ENCODE measurements around the gene ABCB9.
A peak's percentile ranks its signal among the peaks of the same experiment; 100 is the strongest.

ABCB9 gene

DNA sequence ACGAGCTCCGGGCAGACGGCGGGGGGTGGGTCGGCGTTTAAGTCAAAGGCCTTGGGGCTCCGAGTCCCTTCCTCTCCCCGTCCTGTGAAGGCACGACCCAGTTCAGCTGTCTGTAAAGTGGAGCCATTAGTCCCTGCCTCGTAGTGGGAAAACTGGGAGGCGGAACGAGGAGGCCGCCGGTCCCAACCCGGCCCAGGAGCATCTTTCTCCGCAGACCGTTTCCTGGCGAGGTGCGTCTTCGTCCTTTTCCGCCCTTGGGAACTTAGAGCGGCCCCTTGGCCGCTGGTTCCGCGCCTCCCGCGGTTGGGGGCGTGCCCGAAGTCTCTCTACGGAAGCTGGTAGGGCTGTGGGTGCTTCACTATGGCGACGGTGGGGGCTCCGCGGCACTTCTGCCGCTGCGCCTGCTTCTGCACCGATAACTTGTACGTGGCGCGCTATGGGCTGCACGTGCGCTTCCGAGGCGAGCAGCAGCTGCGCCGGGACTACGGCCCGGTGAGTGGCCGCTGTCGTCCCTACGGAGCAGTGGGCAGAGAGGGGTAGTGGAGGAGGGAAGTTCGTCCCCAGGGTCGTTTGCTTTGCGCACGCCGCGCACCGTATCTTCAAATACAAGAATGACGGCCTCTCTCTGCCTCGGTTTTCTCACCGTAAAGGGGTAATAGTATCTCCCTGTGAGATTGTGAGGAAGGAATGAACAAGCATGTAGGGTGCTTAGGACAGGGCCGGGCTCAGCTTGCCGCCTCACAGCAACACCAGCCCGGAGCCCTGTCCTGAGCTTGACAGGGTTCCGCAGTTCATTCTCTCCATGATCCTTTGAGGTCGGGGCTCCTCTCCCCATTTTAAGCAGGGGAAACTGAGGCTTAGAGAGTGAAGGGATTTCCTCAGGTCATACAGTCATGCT lies 8.9 kb upstream of the ABCB9 start, which contains the start of gene OGFOD2:
Gene OGFOD2, plus strand, starts transcription at position 353 of the 898 bp plus-strand sequence. Its CDS starts 8 bp downstream, at position 361.
- DNase-seq (ENCODE audit: low read depth): peak; percentile 66
- in situ Hi-C loops (cut with HindIII; ENCODE audit: low sequenced_read_pairs): no loop called here
- peak within 1 kb of the TSS; percentile 96 for H3K4me3 ChIP-seq (ENCODE audit: low read depth, low read length)
- no peak for TF ChIP-seq CTCF (IDR thresholded peaks at IDR 0.05; ENCODE audit: low read depth, low read length, missing control alignments)

- TF ChIP-seq CTCF (IDR thresholded peaks at IDR 0.05; ENCODE audit: low read depth, low read length, missing control alignments): no peak
- DNase-seq (ENCODE audit: low read depth): peak; percentile 97
- in situ Hi-C loops (cut with HindIII; ENCODE audit: low sequenced_read_pairs): no loop called here
- H3K4me3 ChIP-seq (ENCODE audit: low read depth, low read length): peak overlapping the region; percentile 96
Observed at GRCh38 chr12:122974274-122974891, 8.1 kb upstream of the ABCB9 start.

GRCh38 chr12:122969676-122970075 lies 3.4 kb upstream of the ABCB9 start:
- in situ Hi-C loops (cut with HindIII; ENCODE audit: low sequenced_read_pairs): no loop called here
- TF ChIP-seq CTCF (IDR thresholded peaks at IDR 0.05; ENCODE audit: low read depth, low read length, missing control alignments): no peak
- DNase-seq (ENCODE audit: low read depth): no peak
- no peak overlapping the region for H3K4me3 ChIP-seq (ENCODE audit: low read depth, low read length)

DNA sequence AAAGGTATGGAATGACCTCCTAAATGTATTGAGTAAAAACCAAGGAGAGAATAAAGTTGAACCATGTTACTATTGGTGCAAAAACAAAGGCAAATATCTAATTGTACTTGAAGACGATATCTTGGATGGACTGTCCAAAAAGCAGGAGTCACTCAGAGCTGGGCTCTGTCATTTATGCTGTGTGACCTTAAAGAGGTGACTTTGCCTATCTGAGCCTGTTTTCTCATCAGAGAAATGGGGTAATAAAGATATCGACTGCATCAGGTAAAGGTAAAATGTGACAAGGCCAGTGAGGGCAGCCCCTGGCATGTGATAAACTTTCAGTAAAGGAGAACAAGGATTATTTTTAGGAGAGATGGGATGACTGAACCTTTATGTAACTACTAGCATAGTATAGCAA lies 1.8 kb upstream of the ABCB9 start:
- in situ Hi-C loops (cut with HindIII; ENCODE audit: low sequenced_read_pairs): no loop called here

DNA sequence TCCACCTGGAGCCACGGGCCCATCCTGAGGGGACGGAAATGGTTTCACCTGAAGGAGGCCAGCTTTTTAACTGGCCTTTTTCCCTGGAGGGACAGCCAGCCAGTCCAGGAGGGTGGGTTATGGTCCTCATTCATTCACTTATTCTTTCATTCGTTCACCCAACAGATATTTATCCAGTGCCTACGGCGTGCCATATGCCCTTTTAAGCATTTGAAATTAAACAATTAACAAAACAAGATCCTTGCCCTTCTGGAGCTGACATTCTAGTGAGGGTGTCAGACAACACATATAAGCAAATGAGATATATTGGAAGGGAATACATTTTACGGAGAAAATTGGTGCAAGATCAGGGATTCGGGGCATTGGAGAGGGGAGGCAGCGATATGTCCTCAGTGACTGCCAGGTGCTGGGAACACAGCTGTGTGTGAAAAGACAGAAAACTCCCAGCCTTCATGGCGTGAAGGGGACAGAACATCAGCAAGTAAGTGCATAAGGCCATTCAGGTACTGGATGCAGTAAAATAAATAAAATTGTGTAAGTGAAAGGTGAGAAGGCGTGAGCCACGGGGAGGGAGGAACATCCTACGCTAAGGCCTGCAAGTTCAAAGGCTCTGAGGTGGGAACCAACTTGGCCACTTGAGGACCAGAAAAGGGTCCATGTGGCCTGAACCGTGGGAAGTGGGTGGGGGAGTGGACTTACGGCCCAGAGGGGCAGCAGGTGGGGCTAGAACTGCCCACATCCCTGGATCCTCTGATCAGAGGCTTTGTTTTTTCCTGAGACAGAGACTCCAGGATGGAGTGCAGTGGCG lies 684 bp upstream of the ABCB9 start:
- in situ Hi-C loops (cut with HindIII; ENCODE audit: low sequenced_read_pairs): no loop called here
- peak overlapping the region; percentile 51 for H3K4me3 ChIP-seq (ENCODE audit: low read depth, low read length)

More for the DNA sequence above, 1.8 kb upstream of the ABCB9 start:
- no peak for DNase-seq (ENCODE audit: low read depth)
- no peak for TF ChIP-seq CTCF (IDR thresholded peaks at IDR 0.05; ENCODE audit: low read depth, low read length, missing control alignments)
- no peak overlapping the region for H3K4me3 ChIP-seq (ENCODE audit: low read depth, low read length)

More for the DNA sequence above, 684 bp upstream of the ABCB9 start:
- no peak for DNase-seq (ENCODE audit: low read depth)
- TF ChIP-seq CTCF (IDR thresholded peaks at IDR 0.05; ENCODE audit: low read depth, low read length, missing control alignments): no peak
